Natural killer cell (primary cell): ENCODE measurements around the gene RNF114. TPM values are rescaled to one million over a fixed set of nuclear protein-coding genes. Genes with fewer than 3 reads are reported as not detected.

Experiments
- ATAC-seq, 3 donors: fragments of 150-1000 bp in 2 of 3; fragments of 200-7000 bp in 1 of 3; cut with Tn5 transposase; 1 replicate in 1 of 3; 2 replicates in 2 of 3; pipeline ENCODE4 v1.10.0; 2021; ENCODE audit warnings: mild to moderate bottlenecking in 2 of 3, moderate library complexity in 2 of 3
- DNase-seq, 2 donors: peaks; one replicate each; pipeline versions ENCODE4 v3.0.0 to v3.0.0-alpha.2; 2013 to 2021; ENCODE audit warnings: mixed read lengths in 1 of 2
- H3K27ac ChIP-seq: one replicate; pipeline ENCODE4 v1.5.1; 2013; ENCODE audit warnings: mild to moderate bottlenecking, low read length
- H3K27me3 ChIP-seq: one replicate; pipeline ENCODE4 v1.6.1; 2013; ENCODE audit warnings: low read length; ENCODE audit not compliant: control insufficient read depth, insufficient read depth
- H3K36me3 ChIP-seq: one replicate; pipeline ENCODE4 v1.6.1; 2013; ENCODE audit warnings: low read length; ENCODE audit not compliant: control insufficient read depth, insufficient read depth
- H3K4me1 ChIP-seq: one replicate; pipeline ENCODE4 v1.6.1; 2013; ENCODE audit warnings: low read length; ENCODE audit not compliant: control insufficient read depth, insufficient read depth
- H3K4me3 ChIP-seq: one replicate; pipeline ENCODE4 v1.5.1; 2013; ENCODE audit warnings: low read length
- H3K9me3 ChIP-seq: one replicate; pipeline ENCODE4 v1.6.1; 2013; ENCODE audit warnings: low read length; ENCODE audit not compliant: control insufficient read depth, insufficient read depth
- H3K27ac Mint-ChIP-seq, 2 donors: one replicate each; pipeline ENCODE4 v1.8.0; 2022; ENCODE audit warnings: mild to moderate bottlenecking in 2 of 2, mixed read lengths in 2 of 2, moderate library complexity in 1 of 2
- H3K27me3 Mint-ChIP-seq, 2 donors: one replicate each; pipeline ENCODE4 v1.8.0; 2022; ENCODE audit warnings: low read depth in 2 of 2, mixed read lengths in 2 of 2
- H3K36me3 Mint-ChIP-seq: one replicate; pipeline ENCODE4 v1.8.0; 2022; ENCODE audit warnings: mixed read lengths
- H3K4me1 Mint-ChIP-seq, 2 donors: one replicate each; pipeline ENCODE4 v1.8.0; 2022; ENCODE audit warnings: mixed read lengths in 2 of 2
- H3K4me3 Mint-ChIP-seq: one replicate; pipeline ENCODE4 v1.8.0; 2022; ENCODE audit warnings: mild to moderate bottlenecking, moderate library complexity, mixed read lengths
- H3K9me3 Mint-ChIP-seq, 2 donors: one replicate each; pipeline ENCODE4 v1.8.0; 2022; ENCODE audit warnings: mixed read lengths in 2 of 2
- CTCF ChIP-seq: fragments of 200-600 bp; IDR thresholded peaks from one replicate; pipeline ENCODE4 v1.8.0; 2022; ENCODE audit warnings: antibody characterized with exemption
- WGBS: methylation state at CpG from one replicate; pipeline ENCODE4 v1.1.7; 2013; ENCODE audit warnings: missing lambda C conversion rate; ENCODE audit not compliant: insufficient coverage; 5-methylcytosine and 5-hydroxymethylcytosine counted together
- intact Hi-C: fragments of 100-400 bp; cut with micrococcal nuclease; formaldehyde crosslinking; loops from one replicate; pipeline ENCODE4 v1.14.2; 2022
- total RNA-seq, 4 donors: library from RNA; stranded (reverse); fragments of 120-200 nt in 1 of 4; gene quantifications; one replicate each; pipeline versions ENCODE4 v1.2.3 to v1.2.4, GENCODE V29; 2013 to 2022

RNF114 gene
- total RNA-seq, 3 donors from 2014 or later (not counting 1 experiment from before 2014, with no cell fraction given) = 92.3 to 108 (median 100) TPM

- no peaks in the 10 kb centered on the region for H3K27me3 ChIP-seq
- Mint-ChIP-seq H3K27ac (no peak overlapping the region), H3K36me3 (no peaks in the 10 kb centered on the region), H3K4me3 (no peak overlapping the region), H3K27me3 (no peaks in the 10 kb centered on the region), H3K9me3 (no peaks in the 10 kb centered on the region), H3K4me1 (peaks cover 49% of the 10 kb centered on the region in 2 donors)
- H3K4me3 ChIP-seq = no peak overlapping the region
- H3K9me3 ChIP-seq = no peaks in the 10 kb centered on the region
- DNase-seq (no peak), ATAC-seq (no peak)
- intact Hi-C loops = no loop called here
- H3K36me3 ChIP-seq = peaks cover 31% of the 10 kb centered on the region
- TF ChIP-seq CTCF = no peak
- no peak overlapping the region for H3K27ac ChIP-seq
- 94% methylated on average over 3 of the region's 3 CpGs for WGBS
- H3K4me1 ChIP-seq = peaks cover 16% of the 10 kb centered on the region
Observed at GRCh38 chr20:49942303-49942702, 6.1 kb downstream of the RNF114 start.

- H3K4me1 Mint-ChIP-seq = peaks cover 42 to 46% of the 10 kb centered on the region in 2 donors
- ATAC-seq = no peak
- Histone ChIP-seq H3K4me3 (no peak overlapping the region), H3K27me3 (no peaks in the 10 kb centered on the region), H3K36me3 (peaks cover 32% of the 10 kb centered on the region), H3K4me1 (peaks cover 10% of the 10 kb centered on the region), H3K27ac (no peak overlapping the region), H3K9me3 (no peaks in the 10 kb centered on the region)
- H3K27ac Mint-ChIP-seq = no peak overlapping the region
- intact Hi-C loops = no loop called here
- 80% methylated on average over 1 of the region's 3 CpGs for WGBS
- H3K9me3 Mint-ChIP-seq = no peaks in the 10 kb centered on the region
- H3K27me3 Mint-ChIP-seq = no peaks in the 10 kb centered on the region
- H3K4me3 Mint-ChIP-seq = no peak overlapping the region
- DNase-seq = no peak
- H3K36me3 Mint-ChIP-seq = no peaks in the 10 kb centered on the region
- no peak for TF ChIP-seq CTCF
Observed at GRCh38 chr20:49942942-49943341, 6.7 kb downstream of the RNF114 start.

- H3K9me3 ChIP-seq = no peaks in the 10 kb centered on the region
- H3K4me1 ChIP-seq = no peaks in the 10 kb centered on the region
- Mint-ChIP-seq H3K27me3 (no peaks in the 10 kb centered on the region), H3K4me3 (no peak overlapping the region), H3K4me1 (peaks cover 25 to 27% of the 10 kb centered on the region in 2 donors), H3K27ac (no peak overlapping the region), H3K36me3 (no peaks in the 10 kb centered on the region), H3K9me3 (no peaks in the 10 kb centered on the region)
- DNase-seq (no peak), ATAC-seq (no peak)
- peaks cover 48% of the 10 kb centered on the region for H3K36me3 ChIP-seq
- TF ChIP-seq CTCF = no peak
- 88% methylated on average over 3 of the region's 3 CpGs for WGBS
- H3K27ac ChIP-seq = no peak overlapping the region
- H3K27me3 ChIP-seq = no peaks in the 10 kb centered on the region
- intact Hi-C loops = no loop called here
- H3K4me3 ChIP-seq = no peak overlapping the region
Observed at GRCh38 chr20:49945306-49945700, 9.1 kb downstream of the RNF114 start.

GRCh38 chr20:49945701-49946477, 9.7 kb downstream of the RNF114 start:
- Mint-ChIP-seq H3K27ac (no peak overlapping the region), H3K27me3 (no peaks in the 10 kb centered on the region), H3K9me3 (no peaks in the 10 kb centered on the region), H3K4me1 (peaks cover 25% of the 10 kb centered on the region in 2 donors), H3K4me3 (no peak overlapping the region), H3K36me3 (no peaks in the 10 kb centered on the region)
- 92% methylated on average over 10 of the region's 10 CpGs for WGBS
- H3K27me3 ChIP-seq = no peaks in the 10 kb centered on the region
- TF ChIP-seq CTCF = no peak
- no peak overlapping the region for H3K27ac ChIP-seq
- intact Hi-C loops = no loop called here
- ATAC-seq (no peak), DNase-seq (no peak)
- H3K4me1 ChIP-seq = no peaks in the 10 kb centered on the region
- H3K36me3 ChIP-seq = peaks cover 53% of the 10 kb centered on the region
- no peak overlapping the region for H3K4me3 ChIP-seq
- H3K9me3 ChIP-seq = no peaks in the 10 kb centered on the region
